ENCODE data around the gene SPANXN5. TPM values are rescaled to one million over a fixed set of nuclear protein-coding genes. Genes with fewer than 3 reads are reported as not detected.
"Not testable (repeated sequence)": the region's sequence is repeated elsewhere in the genome, so short reads cannot be mapped to it uniquely, and the experiment has no call there.

The SPANXN5 gene
- total RNA-seq, 2 donors from 2014 or later: not detected

DNA sequence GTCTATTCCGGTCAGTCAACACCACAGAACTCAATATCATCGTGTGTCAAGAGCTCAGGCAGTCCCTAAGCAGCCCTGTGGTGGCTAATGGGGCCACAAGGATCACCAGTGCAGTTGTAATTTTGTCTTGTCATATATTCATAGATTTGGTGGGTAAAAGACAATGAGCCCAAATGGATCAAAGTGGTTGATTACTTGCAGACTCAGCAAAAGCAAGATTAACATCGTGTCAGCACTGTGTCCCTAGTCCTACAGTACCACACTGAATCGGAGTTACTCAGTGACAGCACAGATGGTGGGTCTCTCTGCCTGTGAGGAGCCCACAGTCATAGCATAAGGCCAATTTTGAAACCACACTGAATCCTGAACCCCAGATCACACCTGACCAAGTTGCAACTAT, 22.6 kb upstream of the SPANXN5 start:
- Histone ChIP-seq H3K36me3 (no peaks in the 10 kb centered on the region), H3K27ac (no peak overlapping the region), H3K27me3 (replicated peaks; ENCODE audit: insufficient read depth) (no peaks in the 10 kb centered on the region), H3K4me3 (no peak overlapping the region), H3K4me1 (ENCODE audit: control insufficient read depth in 1 of 2, low read depth in 2 of 2) (no peaks in the 10 kb centered on the region), H3K9me3 (no peaks in the 10 kb centered on the region)
- TF ChIP-seq, protein P1, sequence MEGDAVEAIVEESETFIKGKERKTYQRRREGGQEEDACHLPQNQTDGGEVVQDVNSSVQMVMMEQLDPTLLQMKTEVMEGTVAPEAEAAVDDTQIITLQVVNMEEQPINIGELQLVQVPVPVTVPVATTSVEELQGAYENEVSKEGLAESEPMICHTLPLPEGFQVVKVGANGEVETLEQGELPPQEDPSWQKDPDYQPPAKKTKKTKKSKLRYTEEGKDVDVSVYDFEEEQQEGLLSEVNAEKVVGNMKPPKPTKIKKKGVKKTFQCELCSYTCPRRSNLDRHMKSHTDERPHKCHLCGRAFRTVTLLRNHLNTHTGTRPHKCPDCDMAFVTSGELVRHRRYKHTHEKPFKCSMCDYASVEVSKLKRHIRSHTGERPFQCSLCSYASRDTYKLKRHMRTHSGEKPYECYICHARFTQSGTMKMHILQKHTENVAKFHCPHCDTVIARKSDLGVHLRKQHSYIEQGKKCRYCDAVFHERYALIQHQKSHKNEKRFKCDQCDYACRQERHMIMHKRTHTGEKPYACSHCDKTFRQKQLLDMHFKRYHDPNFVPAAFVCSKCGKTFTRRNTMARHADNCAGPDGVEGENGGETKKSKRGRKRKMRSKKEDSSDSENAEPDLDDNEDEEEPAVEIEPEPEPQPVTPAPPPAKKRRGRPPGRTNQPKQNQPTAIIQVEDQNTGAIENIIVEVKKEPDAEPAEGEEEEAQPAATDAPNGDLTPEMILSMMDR (IDR thresholded peaks at IDR 0.05): no peak
- DNase-seq (ENCODE audit: low spot score) (no peak), ATAC-seq (ENCODE audit: insufficient number of reproducible peaks, low FRiP score, low read depth) (no peak)

DNA sequence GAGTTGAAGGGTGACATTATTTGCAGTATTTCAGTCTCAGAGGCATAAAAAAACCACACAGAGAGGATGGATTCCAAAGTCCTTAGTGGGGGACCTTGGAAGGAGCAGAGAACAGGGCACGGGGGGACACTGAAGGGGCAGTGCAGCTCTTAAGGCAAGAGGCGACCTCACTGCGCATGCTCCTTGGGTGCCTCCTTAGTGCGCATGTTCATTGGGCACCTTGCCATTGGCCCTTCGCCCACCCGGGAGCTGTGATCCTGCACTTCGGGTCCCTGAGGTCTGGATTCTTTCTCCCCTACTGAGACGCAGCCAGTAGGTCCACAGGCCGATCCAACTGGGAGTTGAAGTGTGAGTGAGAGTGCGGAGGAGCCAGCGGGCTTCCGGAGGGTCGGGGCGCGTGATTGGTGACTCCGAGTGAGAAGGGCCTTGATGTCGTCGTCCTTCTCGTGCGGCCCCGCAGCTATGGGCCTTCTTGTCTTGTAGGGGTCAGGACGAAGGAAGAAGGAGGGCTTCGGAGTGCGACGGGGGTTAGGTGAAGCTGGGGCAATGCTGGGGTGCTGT, 13.9 kb upstream of the SPANXN5 start, which contains the start of gene XAGE5:
Gene XAGE5 (plus strand): TSS at position 223 of the 561 bp plus-strand sequence. CDS start 1,280 bp downstream, outside the sequence.
- DNase-seq (ENCODE audit: low spot score): no peak

DNA sequence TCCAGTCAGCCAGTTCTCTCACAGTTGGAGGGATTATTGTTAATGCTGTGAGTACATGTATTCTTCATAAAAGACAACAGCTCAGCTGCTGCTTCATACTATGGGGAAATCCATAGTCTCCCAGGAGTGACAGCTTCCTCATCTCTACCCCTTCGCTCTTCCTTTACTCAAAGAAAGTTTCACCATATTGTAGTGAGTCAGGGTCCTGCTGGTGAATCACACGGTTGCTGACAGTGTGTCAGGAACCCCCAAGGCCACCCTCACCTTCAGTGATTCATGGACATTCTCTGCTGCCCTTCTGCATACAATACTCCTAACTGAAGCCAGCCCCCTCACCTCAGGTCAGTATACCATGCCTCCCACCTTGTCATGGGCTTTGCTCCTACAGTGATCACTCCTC, 7.6 kb upstream of the SPANXN5 start:
- H3K27me3 ChIP-seq (replicated peaks; ENCODE audit: insufficient read depth); H3K4me1 ChIP-seq (ENCODE audit: control insufficient read depth in 1 of 2, low read depth in 2 of 2); DNase-seq (ENCODE audit: low spot score); H3K36me3 ChIP-seq; ATAC-seq (ENCODE audit: insufficient number of reproducible peaks, low FRiP score, low read depth); H3K27ac ChIP-seq; H3K4me3 ChIP-seq; H3K9me3 ChIP-seq: not testable (repeated sequence)

More for the DNA sequence above, 13.9 kb upstream of the SPANXN5 start, which contains the start of gene XAGE5:
- Histone ChIP-seq H3K36me3 (no peaks in the 10 kb centered on the region), H3K27ac (no peak within 1 kb of the TSS), H3K4me1 (ENCODE audit: control insufficient read depth in 1 of 2, low read depth in 2 of 2) (no peaks in the 10 kb centered on the region), H3K27me3 (replicated peaks; ENCODE audit: insufficient read depth) (no peaks in the 10 kb centered on the region), H3K9me3 (no peaks in the 10 kb centered on the region), H3K4me3 (no peak within 1 kb of the TSS)
- TF ChIP-seq, protein P1 (IDR thresholded peaks at IDR 0.05): no peak
- ATAC-seq (ENCODE audit: insufficient number of reproducible peaks, low FRiP score, low read depth): no peak

DNA sequence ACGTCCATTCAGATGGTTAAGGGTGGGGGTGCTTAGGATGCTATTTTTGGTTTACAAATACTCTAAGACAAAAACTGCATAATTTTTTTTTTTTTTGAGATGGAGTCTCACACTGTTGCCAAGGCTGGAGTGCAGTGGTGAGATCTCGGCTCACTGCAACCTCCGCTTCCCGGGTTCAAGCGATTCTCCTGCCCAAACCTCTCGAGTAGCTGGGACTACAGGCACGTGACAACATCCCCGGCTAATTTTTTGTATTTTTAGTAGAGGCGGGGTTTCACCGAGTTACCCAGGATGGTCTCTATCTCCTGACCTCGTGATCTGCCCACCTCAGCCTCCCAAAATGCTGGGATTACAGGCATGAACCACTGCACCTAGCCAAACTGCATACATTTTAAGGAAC, 23.7 kb downstream of the SPANXN5 start:
- H3K9me3 ChIP-seq; H3K27ac ChIP-seq; H3K4me3 ChIP-seq; H3K36me3 ChIP-seq; H3K4me1 ChIP-seq (ENCODE audit: control insufficient read depth in 1 of 2, low read depth in 2 of 2); DNase-seq (ENCODE audit: low spot score); H3K27me3 ChIP-seq (replicated peaks; ENCODE audit: insufficient read depth); ATAC-seq (ENCODE audit: insufficient number of reproducible peaks, low FRiP score, low read depth): not testable (repeated sequence)

DNA sequence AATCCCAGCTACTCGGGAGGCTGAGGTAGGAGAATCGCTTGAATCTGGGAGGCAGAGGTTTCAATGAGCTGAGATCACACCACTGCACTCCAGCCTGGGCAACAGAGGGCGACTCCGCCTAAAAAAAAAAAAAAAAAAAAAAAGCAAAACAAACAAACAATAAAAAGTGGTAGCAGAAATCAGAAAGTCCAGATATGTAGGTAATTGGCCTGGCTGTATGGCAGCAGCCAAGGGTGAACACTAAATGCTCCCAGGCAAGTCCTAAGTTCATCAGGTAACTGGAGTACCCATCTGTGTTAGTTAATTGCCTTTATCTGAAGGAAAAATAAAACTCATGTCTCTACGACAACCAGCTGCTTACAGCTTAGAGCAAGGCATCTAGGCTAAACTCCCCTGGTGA, 31.2 kb downstream of the SPANXN5 start:
- H3K4me1 ChIP-seq (ENCODE audit: control insufficient read depth in 1 of 2, low read depth in 2 of 2); ATAC-seq (ENCODE audit: insufficient number of reproducible peaks, low FRiP score, low read depth); H3K4me3 ChIP-seq; H3K9me3 ChIP-seq; H3K27me3 ChIP-seq (replicated peaks; ENCODE audit: insufficient read depth); H3K27ac ChIP-seq; DNase-seq (ENCODE audit: low spot score); H3K36me3 ChIP-seq: not testable (repeated sequence)

DNA sequence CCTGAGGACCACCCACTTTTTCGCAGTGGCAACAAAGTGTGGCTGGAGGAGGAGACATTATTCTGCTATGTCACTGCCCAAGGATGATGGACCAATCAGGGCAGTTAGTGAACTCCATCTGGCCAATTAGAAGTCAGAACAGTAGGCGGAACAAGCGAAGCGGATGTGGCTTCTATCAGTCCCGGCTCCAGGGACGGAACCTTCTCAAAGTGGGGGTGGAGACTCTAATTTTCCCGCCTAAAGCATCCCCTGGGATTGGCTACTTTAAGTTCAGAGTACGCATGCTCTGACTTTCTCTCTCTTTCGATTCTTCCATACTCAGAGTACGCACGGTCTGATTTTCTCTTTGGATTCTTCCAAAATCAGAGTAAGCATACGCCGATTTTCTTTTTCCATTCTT, 46.3 kb downstream of the SPANXN5 start, which contains the start of gene SSX2B:
Gene SSX2B (plus strand): TSS at position 301 of the 400 bp plus-strand sequence. CDS start 1,429 bp downstream, outside the sequence.
- H3K27me3 ChIP-seq (replicated peaks; ENCODE audit: insufficient read depth); H3K27ac ChIP-seq; H3K4me3 ChIP-seq; H3K36me3 ChIP-seq; H3K4me1 ChIP-seq (ENCODE audit: control insufficient read depth in 1 of 2, low read depth in 2 of 2); ATAC-seq (ENCODE audit: insufficient number of reproducible peaks, low FRiP score, low read depth); DNase-seq (ENCODE audit: low spot score); H3K9me3 ChIP-seq: not testable (repeated sequence)

Other genes starting within 250 kb of the SPANXN5 start
- not detected for gene SSX7, start 142.5 kb downstream of the SPANXN5 start, total RNA-seq
- gene SSX2, start 90.2 kb downstream of the SPANXN5 start, total RNA-seq: not detected
- gene SSX2B, start 46.2 kb downstream of the SPANXN5 start, total RNA-seq: not detected
- not detected for gene XAGE5, start 13.9 kb upstream of the SPANXN5 start, total RNA-seq
- gene XAGE3, start 70.7 kb upstream of the SPANXN5 start, total RNA-seq: not detected
- gene FAM156B, start 99.9 kb upstream of the SPANXN5 start, total RNA-seq: 10 to 100 TPM; 18.0 to 37.6 TPM
- gene FAM156A, start 161.1 kb upstream of the SPANXN5 start, total RNA-seq: 10 to 100 TPM; 44.3 to 55.7 TPM

All from thoracic aorta (tissue), 2 donors.